Pons (tissue), 1 donor: ENCODE data around the gene TMEM175.

ENCODE experiments used
- DNase-seq: peaks from one replicate; pipeline ENCODE4 v3.0.0-alpha.2; 2016; ENCODE audit warnings: low spot score

The TMEM175 gene

DNA sequence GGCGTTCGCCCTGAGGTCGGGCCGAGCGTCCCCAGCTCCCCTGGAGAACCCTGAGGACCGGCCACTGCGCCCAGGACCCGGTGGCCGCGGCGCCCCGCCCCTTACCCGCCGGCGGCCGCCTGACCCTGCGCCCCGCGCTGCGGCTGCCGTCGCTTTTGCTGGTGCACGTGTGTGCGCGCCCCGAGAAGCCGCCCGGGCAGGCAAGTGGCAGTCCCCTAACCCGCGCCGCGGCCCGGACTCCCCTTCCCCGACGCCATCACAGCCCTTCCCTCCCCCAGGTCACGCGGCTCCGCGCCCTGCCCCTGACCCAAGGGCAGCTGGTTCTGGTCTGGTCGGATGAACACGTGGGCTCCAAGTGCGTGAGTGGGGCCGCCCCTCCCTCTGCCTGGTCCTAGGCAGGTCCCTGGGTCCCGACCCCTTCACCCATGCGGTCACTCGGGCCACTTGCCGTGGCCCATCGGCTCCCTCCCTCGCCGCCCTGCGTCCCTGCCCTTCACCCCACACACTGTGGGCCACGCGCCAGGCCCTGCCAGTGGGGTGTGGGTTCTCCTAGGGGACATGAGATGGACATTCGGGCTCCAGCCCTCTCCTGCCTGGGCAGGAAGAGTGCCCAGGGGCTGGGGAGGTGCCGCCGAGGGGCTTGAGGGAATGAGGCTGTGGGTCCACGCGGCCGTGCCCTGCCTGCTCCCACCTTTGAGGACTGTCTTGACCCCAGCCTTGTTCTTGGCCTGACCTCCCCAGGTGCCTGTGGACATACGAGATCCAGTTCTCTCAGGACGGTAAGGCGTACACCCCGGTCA lies 71.2 kb downstream of the TMEM175 start:
- no peak for DNase-seq

DNA sequence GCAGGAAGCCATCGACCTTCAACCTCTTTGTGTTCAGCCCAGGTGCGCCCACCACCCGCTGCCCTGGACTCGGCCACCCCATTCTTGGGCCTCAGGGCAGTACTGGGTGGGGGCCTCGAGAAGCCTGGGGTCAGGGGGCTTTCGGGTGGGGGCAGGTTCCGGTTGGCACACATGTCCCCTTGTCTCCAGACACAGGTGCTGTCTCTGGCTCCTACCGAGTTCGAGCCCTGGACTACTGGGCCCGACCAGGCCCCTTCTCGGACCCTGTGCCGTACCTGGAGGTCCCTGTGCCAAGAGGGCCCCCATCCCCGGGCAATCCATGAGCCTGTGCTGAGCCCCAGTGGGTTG lies 71.8 kb downstream of the TMEM175 start:
- DNase-seq, result no peak

DNA sequence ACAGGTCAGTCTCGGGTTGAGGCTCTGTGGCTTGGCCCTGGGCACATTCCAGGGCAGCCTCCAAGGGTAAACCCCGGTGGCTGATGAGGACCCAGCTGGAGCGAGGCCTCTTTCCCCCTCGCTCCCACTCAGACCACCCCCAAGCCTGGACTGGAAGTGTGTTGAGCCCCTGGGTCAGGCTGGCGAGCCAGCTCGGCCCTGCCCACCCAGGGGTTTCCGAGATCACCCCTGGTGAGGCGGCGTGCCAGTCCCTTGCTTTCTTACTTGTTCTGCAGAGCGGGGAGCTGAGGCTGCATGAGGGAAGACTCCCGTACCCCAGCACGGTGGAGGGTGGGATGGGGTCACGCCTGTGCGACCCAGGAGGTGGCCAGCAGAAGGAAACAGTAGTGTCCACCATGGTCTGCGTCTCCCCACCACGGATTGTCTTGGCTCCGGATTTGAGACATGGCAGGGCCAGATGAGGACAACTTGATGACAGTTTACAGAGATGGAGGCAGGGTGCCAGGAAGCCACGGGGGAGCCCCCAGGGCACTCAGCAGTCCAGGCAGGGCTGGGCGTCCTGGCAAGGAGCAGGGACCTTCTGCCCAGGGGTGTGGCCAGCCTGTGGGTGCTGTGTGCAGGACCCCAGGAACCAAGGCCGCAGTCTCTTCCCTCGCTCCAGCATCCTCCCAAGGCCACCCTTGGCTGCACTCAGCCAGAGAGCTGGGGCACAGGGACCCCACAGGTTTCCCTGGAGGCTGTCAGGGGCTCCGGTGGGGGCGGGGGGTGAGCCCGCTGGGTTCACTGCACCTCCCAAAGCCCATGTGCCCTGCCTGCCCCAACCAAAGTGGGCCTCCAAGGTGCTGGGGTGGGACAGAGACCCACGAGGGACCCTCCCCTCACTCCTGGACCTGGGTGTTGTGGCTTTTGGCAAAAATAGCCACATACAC lies 72.6 kb downstream of the TMEM175 start:
- DNase-seq, result no peak

DNA sequence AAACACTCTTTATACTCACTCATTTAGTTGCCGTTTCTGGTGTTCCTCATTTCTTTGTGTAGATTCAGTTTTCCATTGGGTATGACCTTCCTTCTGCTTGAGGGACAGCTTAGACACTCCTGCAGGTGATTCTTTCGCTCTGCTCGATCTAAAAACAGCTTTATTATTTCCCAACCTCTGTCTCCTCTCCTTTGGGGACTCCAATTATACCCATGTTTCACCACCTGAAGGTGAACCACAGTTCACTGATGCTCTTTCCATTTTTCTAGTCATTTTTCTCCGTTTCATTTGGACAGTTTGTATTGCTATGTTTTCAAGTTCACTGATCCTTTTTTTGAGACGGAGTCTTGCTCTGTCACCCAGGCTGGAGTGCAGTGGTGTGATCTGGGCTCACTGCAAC lies 74.6 kb downstream of the TMEM175 start:
- no peak for DNase-seq
